ENCODE measurements around the gene PIPOX. TPM values are rescaled to one million over a fixed set of nuclear protein-coding genes. Genes with fewer than 3 reads are reported as not detected.

The PIPOX gene
- total and polyA plus RNA-seq, 3 experiments from 2014 or later = 0.99 to 2.2 (median 1.8) TPM

GRCh38 chr17:29038085-29038795 is 4.7 kb upstream of the PIPOX start:
- Histone ChIP-seq H3K27ac (ENCODE audit: low read depth, low read length) (no peak overlapping the region), H3K27me3 (ENCODE audit: insufficient read depth, low read length, poor library complexity, severe bottlenecking) (peaks cover 4% of the 10 kb centered on the region), H3K4me1 (ENCODE audit: insufficient read depth, low read length) (no peaks in the 10 kb centered on the region), H3K9me3 (ENCODE audit: low read length) (no peaks in the 10 kb centered on the region), H3K36me3 (ENCODE audit: insufficient read depth, low read length) (no peaks in the 10 kb centered on the region), H3K4me3 (ENCODE audit: low read length) (no peak overlapping the region)
- no peak for DNase-seq
- peaks cover 29 to 35% of the 10 kb centered on the region in 2 donors for H3K27me3 Mint-ChIP-seq
- no peaks in the 10 kb centered on the region for H3K36me3 Mint-ChIP-seq
- peaks cover 3 to 16% (median 14%) of the 10 kb centered on the region in 5 donors for H3K9me3 Mint-ChIP-seq
- peaks cover 0 to 6% (median 3%) of the 10 kb centered on the region in 3 donors for H3K4me1 Mint-ChIP-seq
- H3K27ac Mint-ChIP-seq = no peak overlapping the region
- ChIA-PET CTCF (interaction anchor here (1.4 kb wide), 1 partner anchor 19 kb away, joined by 3 read pairs; no protein-coding TSS in a partner anchor), POLR2A (no interaction called here)
- H3K4me3 Mint-ChIP-seq = no peak overlapping the region

- CTCF ChIA-PET = no interaction called here
- no peaks in the 10 kb centered on the region for H3K36me3 Mint-ChIP-seq
- POLR2A ChIA-PET = no interaction called here
Observed at GRCh38 chr17:29039764-29040598, 3.0 kb upstream of the PIPOX start.

GRCh38 chr17:29041091-29041490 is 1.9 kb upstream of the PIPOX start:
- Mint-ChIP-seq H3K9me3 (no peaks in the 10 kb centered on the region), H3K27ac (no peak overlapping the region), H3K4me3 (no peak overlapping the region), H3K27me3 (peaks cover 10 to 17% of the 10 kb centered on the region in 2 donors), H3K36me3 (no peaks in the 10 kb centered on the region), H3K4me1 (peaks cover 0 to 6% (median 3%) of the 10 kb centered on the region in 3 donors)
- no peaks in the 10 kb centered on the region for H3K4me1 ChIP-seq (ENCODE audit: insufficient read depth, low read length)
- no peaks in the 10 kb centered on the region for H3K9me3 ChIP-seq (ENCODE audit: low read length)
- ChIA-PET POLR2A (interaction anchor here (0.6 kb wide), 1 partner anchor 109 kb away, joined by 5 read pairs; no protein-coding TSS in a partner anchor), CTCF (no interaction called here)
- no peak overlapping the region for H3K27ac ChIP-seq (ENCODE audit: low read depth, low read length)
- H3K4me3 ChIP-seq (ENCODE audit: low read length) = no peak overlapping the region
- H3K36me3 ChIP-seq (ENCODE audit: insufficient read depth, low read length) = no peaks in the 10 kb centered on the region
- no peaks in the 10 kb centered on the region for H3K27me3 ChIP-seq (ENCODE audit: insufficient read depth, low read length, poor library complexity, severe bottlenecking)
- no peak for DNase-seq

More at GRCh38 chr17:29039764-29040598, 3.0 kb upstream of the PIPOX start:
- no peaks in the 10 kb centered on the region for H3K36me3 ChIP-seq (ENCODE audit: insufficient read depth, low read length)
- no peaks in the 10 kb centered on the region for H3K9me3 ChIP-seq (ENCODE audit: low read length)
- H3K4me1 ChIP-seq (ENCODE audit: insufficient read depth, low read length) = no peaks in the 10 kb centered on the region
- Mint-ChIP-seq H3K27me3 (peaks cover 16 to 22% of the 10 kb centered on the region in 2 donors), H3K27ac (no peak overlapping the region), H3K4me3 (no peak overlapping the region), H3K4me1 (peaks cover 0 to 6% (median 3%) of the 10 kb centered on the region in 3 donors), H3K9me3 (peaks cover 3 to 6% (median 4%) of the 10 kb centered on the region in 5 donors)
- H3K4me3 ChIP-seq (ENCODE audit: low read length) = no peak overlapping the region
- no peak for DNase-seq
- H3K27me3 ChIP-seq (ENCODE audit: insufficient read depth, low read length, poor library complexity, severe bottlenecking) = no peaks in the 10 kb centered on the region
- no peak overlapping the region for H3K27ac ChIP-seq (ENCODE audit: low read depth, low read length)

- Histone ChIP-seq H3K9me3 (ENCODE audit: low read length) (no peaks in the 10 kb centered on the region), H3K27me3 (ENCODE audit: insufficient read depth, low read length, poor library complexity, severe bottlenecking) (no peaks in the 10 kb centered on the region), H3K4me1 (ENCODE audit: insufficient read depth, low read length) (no peaks in the 10 kb centered on the region), H3K36me3 (ENCODE audit: insufficient read depth, low read length) (no peaks in the 10 kb centered on the region), H3K4me3 (ENCODE audit: low read length) (no peak overlapping the region), H3K27ac (ENCODE audit: low read depth, low read length) (no peak overlapping the region)
- CTCF ChIA-PET = no interaction called here
- POLR2A ChIA-PET = no interaction called here
- peaks cover 10 to 18% of the 10 kb centered on the region in 2 donors for H3K27me3 Mint-ChIP-seq
- no peak overlapping the region for H3K27ac Mint-ChIP-seq
- no peaks in the 10 kb centered on the region for H3K9me3 Mint-ChIP-seq
- H3K4me1 Mint-ChIP-seq = peaks cover 0 to 6% (median 3%) of the 10 kb centered on the region in 3 donors
- H3K4me3 Mint-ChIP-seq = no peak overlapping the region
- no peak for DNase-seq
- H3K36me3 Mint-ChIP-seq = no peaks in the 10 kb centered on the region
Observed at GRCh38 chr17:29041571-29041970, 1.4 kb upstream of the PIPOX start.

GRCh38 chr17:29042026-29042678 is 789 bp upstream of the PIPOX start:
- H3K27ac Mint-ChIP-seq = no peak overlapping the region
- CTCF ChIA-PET = no interaction called here
- peaks cover 11 to 20% of the 10 kb centered on the region in 2 donors for H3K27me3 Mint-ChIP-seq

GRCh38 chr17:29043539-29044145 is 701 bp downstream of the PIPOX start:
- Mint-ChIP-seq H3K4me1 (peaks cover 0 to 6% (median 3%) of the 10 kb centered on the region in 3 donors), H3K27ac (peak overlapping the region in 1 of 8 donors; percentile 44)
- CTCF ChIA-PET = no interaction called here

More at GRCh38 chr17:29042026-29042678, 789 bp upstream of the PIPOX start:
- H3K27me3 ChIP-seq (ENCODE audit: insufficient read depth, low read length, poor library complexity, severe bottlenecking) = no peaks in the 10 kb centered on the region
- H3K36me3 ChIP-seq (ENCODE audit: insufficient read depth, low read length) = no peaks in the 10 kb centered on the region
- no peak overlapping the region for H3K27ac ChIP-seq (ENCODE audit: low read depth, low read length)
- no peaks in the 10 kb centered on the region for H3K9me3 Mint-ChIP-seq
- no peaks in the 10 kb centered on the region for H3K36me3 Mint-ChIP-seq
- H3K9me3 ChIP-seq (ENCODE audit: low read length) = no peaks in the 10 kb centered on the region
- no peak overlapping the region for H3K4me3 ChIP-seq (ENCODE audit: low read length)
- H3K4me1 Mint-ChIP-seq = peaks cover 0 to 6% (median 3%) of the 10 kb centered on the region in 3 donors
- POLR2A ChIA-PET = no interaction called here
- no peak for DNase-seq
- H3K4me1 ChIP-seq (ENCODE audit: insufficient read depth, low read length) = no peaks in the 10 kb centered on the region
- no peak overlapping the region for H3K4me3 Mint-ChIP-seq

GRCh38 chr17:29045026-29045425 is 2.1 kb downstream of the PIPOX start:
- H3K9me3 ChIP-seq (ENCODE audit: low read length) = no peaks in the 10 kb centered on the region
- Mint-ChIP-seq H3K4me1 (peaks cover 0 to 6% (median 3%) of the 10 kb centered on the region in 3 donors), H3K36me3 (peaks cover 0 to 4% (median 0%) of the 10 kb centered on the region in 3 donors), H3K9me3 (no peaks in the 10 kb centered on the region), H3K27me3 (peaks cover 19 to 39% of the 10 kb centered on the region in 2 donors), H3K4me3 (no peak overlapping the region), H3K27ac (no peak overlapping the region)
- POLR2A ChIA-PET = no interaction called here
- CTCF ChIA-PET = no interaction called here
- H3K4me1 ChIP-seq (ENCODE audit: insufficient read depth, low read length) = no peaks in the 10 kb centered on the region
- DNase-seq = no peak
- no peak overlapping the region for H3K27ac ChIP-seq (ENCODE audit: low read depth, low read length)
- no peaks in the 10 kb centered on the region for H3K27me3 ChIP-seq (ENCODE audit: insufficient read depth, low read length, poor library complexity, severe bottlenecking)
- no peak overlapping the region for H3K4me3 ChIP-seq (ENCODE audit: low read length)
- H3K36me3 ChIP-seq (ENCODE audit: insufficient read depth, low read length) = no peaks in the 10 kb centered on the region

More at GRCh38 chr17:29043539-29044145, 701 bp downstream of the PIPOX start:
- peaks cover 13 to 26% of the 10 kb centered on the region in 2 donors for H3K27me3 Mint-ChIP-seq
- no peak overlapping the region for H3K4me3 Mint-ChIP-seq
- H3K9me3 Mint-ChIP-seq = no peaks in the 10 kb centered on the region
- POLR2A ChIA-PET = no interaction called here
- H3K36me3 Mint-ChIP-seq = no peaks in the 10 kb centered on the region
- no peaks in the 10 kb centered on the region for H3K36me3 ChIP-seq (ENCODE audit: insufficient read depth, low read length)
- no peaks in the 10 kb centered on the region for H3K27me3 ChIP-seq (ENCODE audit: insufficient read depth, low read length, poor library complexity, severe bottlenecking)
- H3K9me3 ChIP-seq (ENCODE audit: low read length) = no peaks in the 10 kb centered on the region
- DNase-seq = no peak
- H3K27ac ChIP-seq (ENCODE audit: low read depth, low read length) = no peak overlapping the region
- no peaks in the 10 kb centered on the region for H3K4me1 ChIP-seq (ENCODE audit: insufficient read depth, low read length)
- H3K4me3 ChIP-seq (ENCODE audit: low read length) = no peak overlapping the region
